Activated naive CD8-positive, alpha-beta T cell (primary cell): ENCODE measurements around the gene ADRM1.
A peak's percentile ranks its signal among the peaks of the same experiment; 100 is the strongest.

ENCODE experiments used
- H3K27ac Mint-ChIP-seq: one replicate; pipeline ENCODE4 v1.8.0; 2021; ENCODE audit warnings: mixed read lengths
- H3K27me3 Mint-ChIP-seq: one replicate; pipeline ENCODE4 v1.8.0; 2021; ENCODE audit warnings: mixed read lengths
- H3K36me3 Mint-ChIP-seq: one replicate; pipeline ENCODE4 v1.8.0; 2021; ENCODE audit warnings: mixed read lengths
- H3K4me1 Mint-ChIP-seq: one replicate; pipeline ENCODE4 v1.8.0; 2021; ENCODE audit warnings: low read depth, mixed read lengths
- H3K4me3 Mint-ChIP-seq: one replicate; pipeline ENCODE4 v1.8.0; 2021; ENCODE audit warnings: mild to moderate bottlenecking, mixed read lengths
- H3K9me3 Mint-ChIP-seq: one replicate; pipeline ENCODE4 v1.8.0; 2021; ENCODE audit warnings: low read depth, mixed read lengths

The ADRM1 gene

GRCh38 chr20:62342910-62343309 is 40.1 kb downstream of the ADRM1 start:
- no peaks in the 10 kb centered on the region for H3K4me1 Mint-ChIP-seq
- H3K9me3 Mint-ChIP-seq = no peaks in the 10 kb centered on the region
- H3K36me3 Mint-ChIP-seq = no peaks in the 10 kb centered on the region
- H3K27me3 Mint-ChIP-seq = peaks cover 6% of the 10 kb centered on the region
- no peak overlapping the region for H3K27ac Mint-ChIP-seq
- H3K4me3 Mint-ChIP-seq = no peak overlapping the region

GRCh38 chr20:62344092-62344491 is 41.3 kb downstream of the ADRM1 start:
- H3K27me3 Mint-ChIP-seq = peaks cover 6% of the 10 kb centered on the region
- no peak overlapping the region for H3K27ac Mint-ChIP-seq
- H3K36me3 Mint-ChIP-seq = peaks cover 2% of the 10 kb centered on the region
- H3K4me1 Mint-ChIP-seq = no peaks in the 10 kb centered on the region
- H3K9me3 Mint-ChIP-seq = no peaks in the 10 kb centered on the region
- no peak overlapping the region for H3K4me3 Mint-ChIP-seq

- Mint-ChIP-seq H3K27me3 (peaks cover 3% of the 10 kb centered on the region), H3K9me3 (no peaks in the 10 kb centered on the region), H3K27ac (no peak overlapping the region), H3K4me1 (no peaks in the 10 kb centered on the region), H3K36me3 (peaks cover 2% of the 10 kb centered on the region), H3K4me3 (no peak overlapping the region)
These were observed 42.0 kb downstream of the ADRM1 start for GRCh38 chr20:62344782-62345181.

GRCh38 chr20:62345681-62346370 is 43.0 kb downstream of the ADRM1 start:
- Mint-ChIP-seq H3K36me3 (peaks cover 2% of the 10 kb centered on the region), H3K27me3 (no peaks in the 10 kb centered on the region), H3K4me1 (no peaks in the 10 kb centered on the region), H3K27ac (no peak overlapping the region), H3K9me3 (no peaks in the 10 kb centered on the region), H3K4me3 (no peak overlapping the region)

- Mint-ChIP-seq H3K36me3 (peaks cover 2% of the 10 kb centered on the region), H3K27ac (no peak overlapping the region)
These were observed 43.8 kb downstream of the ADRM1 start for GRCh38 chr20:62346398-62347150.

DNA sequence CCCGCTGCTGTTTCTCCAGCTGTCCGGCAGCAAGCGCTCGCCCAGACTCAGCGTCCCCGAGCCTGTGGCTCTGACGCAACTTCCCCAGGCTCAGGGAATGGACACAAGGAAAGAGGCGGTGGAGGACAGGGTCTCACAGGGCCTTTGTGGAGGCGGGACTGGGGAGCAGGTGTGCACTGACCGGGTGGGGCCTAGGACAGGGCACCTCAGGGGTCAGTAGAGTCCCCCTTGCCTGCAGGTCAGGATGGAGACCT is 44.3 kb downstream of the ADRM1 start:
- Mint-ChIP-seq H3K9me3 (no peaks in the 10 kb centered on the region), H3K36me3 (peaks cover 2% of the 10 kb centered on the region)

More at GRCh38 chr20:62346398-62347150, 43.8 kb downstream of the ADRM1 start:
- no peaks in the 10 kb centered on the region for H3K27me3 Mint-ChIP-seq
- H3K9me3 Mint-ChIP-seq = no peaks in the 10 kb centered on the region
- H3K4me3 Mint-ChIP-seq = no peak overlapping the region
- no peaks in the 10 kb centered on the region for H3K4me1 Mint-ChIP-seq

GRCh38 chr20:62347445-62347844 is 44.6 kb downstream of the ADRM1 start:
- Mint-ChIP-seq H3K4me1 (no peaks in the 10 kb centered on the region), H3K4me3 (no peak overlapping the region), H3K9me3 (no peaks in the 10 kb centered on the region), H3K36me3 (peaks cover 2% of the 10 kb centered on the region), H3K27ac (no peak overlapping the region), H3K27me3 (no peaks in the 10 kb centered on the region)

More for the DNA sequence above, 44.3 kb downstream of the ADRM1 start:
- Mint-ChIP-seq H3K27me3 (no peaks in the 10 kb centered on the region), H3K4me3 (no peak overlapping the region), H3K27ac (no peak overlapping the region), H3K4me1 (no peaks in the 10 kb centered on the region)

GRCh38 chr20:62348604-62349003 is 45.8 kb downstream of the ADRM1 start:
- H3K27ac Mint-ChIP-seq = no peak overlapping the region

GRCh38 chr20:62349556-62350097 is 46.8 kb downstream of the ADRM1 start:
- H3K27ac Mint-ChIP-seq = peak overlapping the region; percentile 54
- H3K4me3 Mint-ChIP-seq = no peak overlapping the region
- H3K9me3 Mint-ChIP-seq = no peaks in the 10 kb centered on the region
- H3K36me3 Mint-ChIP-seq = peaks cover 2% of the 10 kb centered on the region
- H3K4me1 Mint-ChIP-seq = no peaks in the 10 kb centered on the region
- H3K27me3 Mint-ChIP-seq = no peaks in the 10 kb centered on the region

More at GRCh38 chr20:62348604-62349003, 45.8 kb downstream of the ADRM1 start:
- no peaks in the 10 kb centered on the region for H3K4me1 Mint-ChIP-seq
- no peaks in the 10 kb centered on the region for H3K27me3 Mint-ChIP-seq
- peaks cover 2% of the 10 kb centered on the region for H3K36me3 Mint-ChIP-seq
- H3K4me3 Mint-ChIP-seq = no peak overlapping the region
- H3K9me3 Mint-ChIP-seq = no peaks in the 10 kb centered on the region

GRCh38 chr20:62350098-62350628 is 47.4 kb downstream of the ADRM1 start:
- Mint-ChIP-seq H3K4me3 (no peak overlapping the region), H3K4me1 (no peaks in the 10 kb centered on the region), H3K27me3 (no peaks in the 10 kb centered on the region), H3K27ac (no peak overlapping the region), H3K9me3 (no peaks in the 10 kb centered on the region), H3K36me3 (peaks cover 2% of the 10 kb centered on the region)

DNA sequence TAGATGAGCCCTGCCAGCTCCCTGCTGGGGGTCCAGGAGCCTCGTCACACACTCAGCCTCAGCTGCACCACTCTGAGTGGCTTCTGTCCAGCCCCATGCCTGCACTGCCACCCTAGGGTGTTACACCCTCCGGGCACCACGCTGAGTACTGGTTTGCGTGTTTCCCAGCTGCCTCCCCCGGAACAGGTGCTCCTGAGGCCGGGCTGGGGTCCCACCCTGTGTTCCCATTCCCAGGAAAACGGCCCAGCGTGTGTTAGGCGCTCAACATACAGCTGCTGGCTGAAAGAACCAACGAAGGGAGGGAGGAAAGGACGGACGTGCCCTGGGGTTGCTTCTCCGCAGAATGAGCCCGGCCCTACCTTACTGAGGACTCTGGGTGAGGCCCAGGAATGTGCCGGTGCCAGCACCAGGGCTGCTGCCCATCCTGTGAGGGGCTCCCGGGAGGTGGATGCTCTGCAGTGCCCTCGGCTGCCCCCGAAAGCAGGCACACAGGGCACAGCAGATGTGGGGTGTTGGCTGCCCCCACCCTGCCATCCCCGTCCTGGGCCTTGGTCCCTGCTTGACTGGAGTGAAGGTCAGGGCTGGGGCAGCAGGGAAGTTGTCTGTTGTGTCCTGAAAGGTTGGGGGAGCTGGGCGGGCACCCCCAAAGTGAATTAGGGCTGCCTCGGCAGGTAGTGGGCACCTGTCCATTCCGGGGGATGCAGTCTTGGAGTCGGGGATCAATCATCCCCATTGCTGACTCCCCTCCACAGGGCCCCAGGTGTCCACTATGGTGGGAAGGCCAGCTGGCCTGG is 48.0 kb downstream of the ADRM1 start:
- peaks cover 2% of the 10 kb centered on the region for H3K36me3 Mint-ChIP-seq
- H3K27me3 Mint-ChIP-seq = no peaks in the 10 kb centered on the region
- no peaks in the 10 kb centered on the region for H3K9me3 Mint-ChIP-seq
- H3K4me3 Mint-ChIP-seq = no peak overlapping the region
- no peak overlapping the region for H3K27ac Mint-ChIP-seq
- no peaks in the 10 kb centered on the region for H3K4me1 Mint-ChIP-seq

- Mint-ChIP-seq H3K27me3 (no peaks in the 10 kb centered on the region), H3K27ac (no peak overlapping the region), H3K4me1 (no peaks in the 10 kb centered on the region), H3K36me3 (peaks cover 2% of the 10 kb centered on the region), H3K9me3 (no peaks in the 10 kb centered on the region), H3K4me3 (no peak overlapping the region)
These were observed 48.9 kb downstream of the ADRM1 start for GRCh38 chr20:62351469-62352401.

DNA sequence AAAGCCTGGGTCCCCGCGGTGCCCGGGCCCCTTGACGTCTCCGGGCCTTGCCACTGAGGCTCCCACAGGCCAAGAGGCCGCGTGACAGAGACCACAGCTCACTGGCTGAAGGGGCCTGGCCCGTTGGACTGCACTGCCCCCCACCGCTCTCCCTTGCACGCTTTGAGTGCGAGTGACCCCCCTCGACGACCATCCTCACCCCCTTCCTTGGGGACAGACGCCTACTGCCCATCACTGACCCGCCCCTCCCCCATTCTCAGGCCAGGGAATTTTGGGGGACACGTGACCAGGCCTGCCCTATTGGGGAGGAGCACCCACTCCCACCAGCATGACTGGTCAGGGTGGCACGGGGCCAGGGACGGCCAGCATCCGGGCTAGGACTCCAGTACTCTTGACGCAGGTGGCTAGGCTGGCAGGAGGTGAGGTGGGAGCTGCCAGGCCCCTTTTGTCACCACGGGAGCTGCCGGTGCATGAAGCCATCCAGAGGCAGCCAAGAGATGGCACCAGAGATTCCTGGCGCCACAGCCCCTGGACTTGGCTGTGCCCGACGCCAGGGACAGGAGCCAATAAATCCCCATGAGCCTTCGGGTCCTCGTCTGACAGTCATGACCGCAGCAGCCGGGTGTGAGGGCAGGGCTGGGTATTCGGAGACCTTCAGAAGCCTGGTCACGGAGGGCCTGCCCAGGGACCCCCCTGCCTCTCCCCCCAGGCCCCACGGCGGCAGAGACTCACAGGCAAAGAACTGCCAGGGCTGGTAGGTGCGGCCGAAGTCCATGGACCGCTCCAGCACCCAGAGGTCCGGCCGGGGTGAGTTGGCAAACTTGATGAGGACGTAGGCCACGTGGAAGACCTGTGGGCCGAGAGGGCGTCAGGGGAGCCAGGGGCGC is 49.8 kb downstream of the ADRM1 start:
- H3K4me1 Mint-ChIP-seq = no peaks in the 10 kb centered on the region
- H3K9me3 Mint-ChIP-seq = no peaks in the 10 kb centered on the region
- H3K36me3 Mint-ChIP-seq = peaks cover 2% of the 10 kb centered on the region
- no peaks in the 10 kb centered on the region for H3K27me3 Mint-ChIP-seq
- no peak overlapping the region for H3K4me3 Mint-ChIP-seq
- no peak overlapping the region for H3K27ac Mint-ChIP-seq
